Measurements from ENCODE around the gene IGSF6. TPM values are rescaled to one million over a fixed set of nuclear protein-coding genes. Genes with fewer than 3 reads are reported as not detected.

IGSF6 gene
- total and polyA plus RNA-seq, 2 of the 13 experiments (the other 11 are each of a cell fraction or from before 2014, with no cell fraction given) = not detected

DNA sequence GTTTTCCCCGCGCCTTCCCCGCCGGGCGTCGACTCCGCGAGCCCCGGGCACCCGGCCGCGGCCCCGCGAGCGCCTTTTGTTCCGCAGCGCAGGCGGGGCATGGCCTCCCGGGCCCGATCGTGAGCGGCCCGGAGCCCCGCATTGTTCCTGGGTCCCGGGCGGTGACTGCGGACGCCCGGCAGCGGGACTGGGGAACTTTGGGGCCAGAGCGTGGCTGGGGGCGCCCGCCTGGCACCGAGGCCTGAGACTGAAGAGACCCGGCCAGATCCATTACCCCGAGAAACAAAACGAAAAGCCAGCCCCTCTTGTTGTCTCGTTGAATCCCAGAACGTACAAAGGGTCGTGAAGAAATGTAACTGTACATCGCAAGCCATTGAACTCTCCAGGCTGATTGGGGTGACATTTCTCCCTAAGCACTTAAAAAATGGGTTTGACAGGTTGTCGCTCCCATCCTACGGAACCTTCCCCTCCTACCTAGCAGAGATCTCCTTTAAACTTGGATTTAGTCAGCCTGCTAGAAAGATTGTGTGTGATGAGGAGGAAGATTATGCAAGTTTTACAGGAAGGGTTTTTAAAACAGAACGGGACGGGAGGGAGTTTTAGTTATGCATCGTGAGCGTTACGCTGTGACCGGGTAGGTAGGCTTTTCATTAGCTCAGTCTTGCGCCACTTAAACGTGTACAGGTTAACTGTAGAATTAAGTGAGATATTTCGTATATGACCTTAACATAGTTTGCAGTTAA lies 52.2 kb downstream of the IGSF6 start (continued):
- TF ChIP-seq ELK4 (CRISPR knock-in tag; IDR thresholded peaks at IDR 0.05; ENCODE audit: borderline replicate concordance) = no peak
- TF ChIP-seq TEAD2 (CRISPR knock-in tag; IDR thresholded peaks at IDR 0.05) = no peak
- no peak for TF ChIP-seq BCLAF1 (IDR thresholded peaks at IDR 0.05)
- no peak for TF ChIP-seq ZNF547 (CRISPR knock-in tag; IDR thresholded peaks at IDR 0.05)
- TF ChIP-seq SRSF9 (IDR thresholded peaks at IDR 0.05; ENCODE audit: borderline replicate concordance, insufficient read depth, low read depth, low read length, poor library complexity, severe bottlenecking) = no peak
- no peak for TF ChIP-seq CBX2 (IDR thresholded peaks at IDR 0.05; ENCODE audit: low read depth, low read length)
- no peak for TF ChIP-seq CBX2 (CRISPR knock-in tag; IDR thresholded peaks at IDR 0.05; ENCODE audit: low read depth)
- TF ChIP-seq ZNF781 (CRISPR knock-in tag; IDR thresholded peaks at IDR 0.05; ENCODE audit: borderline replicate concordance, not compliant biosample characterization) = peak; percentile 68
- no peak for TF ChIP-seq SALL1 (CRISPR knock-in tag; IDR thresholded peaks at IDR 0.05)
- no peak for TF ChIP-seq ATF4 (CRISPR knock-in tag; IDR thresholded peaks at IDR 0.05)
- TF ChIP-seq ZNF263 (CRISPR knock-in tag; IDR thresholded peaks at IDR 0.05) = 0 out of 2 replicates have a peak, but pooled peaks have one; percentile 30
- TF ChIP-seq ZNF3 (CRISPR knock-in tag; IDR thresholded peaks at IDR 0.05) = 0 out of 2 replicates have a peak, but pooled peaks have one; percentile 38
- no peak for TF ChIP-seq NFATC3 (CRISPR knock-in tag; IDR thresholded peaks at IDR 0.05)
- TF ChIP-seq PRDM10 (CRISPR knock-in tag; IDR thresholded peaks at IDR 0.05; ENCODE audit: low read depth) = peak; percentile 51; the same call in 1 of the 2 replicates
- TF ChIP-seq ZNF44 (CRISPR knock-in tag; IDR thresholded peaks at IDR 0.05) = no peak
- TF ChIP-seq ZNF235 (CRISPR knock-in tag; IDR thresholded peaks at IDR 0.05; ENCODE audit: borderline replicate concordance) = no peak
- peak; percentile 60 for TF ChIP-seq CEBPG (CRISPR knock-in tag; IDR thresholded peaks at IDR 0.05)
